CD4-positive, alpha-beta T cell (primary cell): ENCODE measurements around the gene C12orf76. TPM values are rescaled to one million over a fixed set of nuclear protein-coding genes. Genes with fewer than 3 reads are reported as not detected.
"Not testable (repeated sequence)": the region's sequence is repeated elsewhere in the genome, so short reads cannot be mapped to it uniquely, and the experiment has no call there.

ENCODE experiments used
- ATAC-seq: fragments of 200-7000 bp; cut with Tn5 transposase; one replicate; pipeline ENCODE4 v1.10.0; 2022; ENCODE audit warnings: mild to moderate bottlenecking; ENCODE audit not compliant: poor library complexity
- CTCF ChIA-PET: fragments of 350-600 bp; sonication (Branson Sonifier 250); formaldehyde crosslinking; loops from one replicate; lab custom pipeline; 2021; ENCODE audit warnings: antibody characterized with exemption, inconsistent platforms; lab: Charles Lee
- POLR2A ChIA-PET: fragments of 350-600 bp; sonication (Branson Sonifier 250); formaldehyde crosslinking; loops from one replicate; lab custom pipeline; 2021; ENCODE audit warnings: antibody characterized with exemption, inconsistent platforms; lab: Charles Lee
- DNase-seq, 14 experiments: peaks; one replicate each; pipeline ENCODE4 v3.0.0-alpha.2; 2013 to 2020; ENCODE audit warnings: mixed read lengths in 2 of 14
- H3K27ac ChIP-seq, 2 donors: one replicate each; pipeline versions ENCODE4 v1.5.1 to v1.7.0; 2013; ENCODE audit warnings: low read length in 2 of 2, low read depth in 1 of 2, mild to moderate bottlenecking in 1 of 2
- H3K27me3 ChIP-seq, 2 experiments: 1 replicate in 1 of 2; 2 replicates in 1 of 2; pipeline versions ENCODE4 v1.6.1 to v1.7.0; 2013; ENCODE audit warnings: low read length in 2 of 2, control low read depth in 1 of 2, mild to moderate bottlenecking in 1 of 2, moderate library complexity in 1 of 2; ENCODE audit not compliant: insufficient read depth in 2 of 2, control insufficient read depth in 1 of 2
- H3K36me3 ChIP-seq: one replicate; pipeline ENCODE4 v1.6.1; 2013; ENCODE audit warnings: low read length, control low read depth; ENCODE audit not compliant: insufficient read depth
- H3K4me1 ChIP-seq: one replicate; pipeline ENCODE4 v1.6.1; 2013; ENCODE audit warnings: low read length, control low read depth; ENCODE audit not compliant: insufficient read depth
- H3K4me3 ChIP-seq: one replicate; pipeline ENCODE4 v1.5.1; 2013; ENCODE audit warnings: mild to moderate bottlenecking, low read length, moderate library complexity
- H3K9me3 ChIP-seq, 2 experiments: 1 replicate in 1 of 2; 2 replicates in 1 of 2; pipeline versions ENCODE4 v1.6.1 to v1.7.0; 2013; ENCODE audit warnings: low read length in 2 of 2, mild to moderate bottlenecking in 2 of 2, control low read depth in 1 of 2, moderate library complexity in 1 of 2; ENCODE audit not compliant: control insufficient read depth in 1 of 2, insufficient read depth in 1 of 2
- H3K27ac Mint-ChIP-seq: one replicate; pipeline ENCODE4 v1.8.0; 2020; ENCODE audit warnings: mixed read lengths
- H3K27me3 Mint-ChIP-seq: one replicate; pipeline ENCODE4 v1.8.0; 2021; ENCODE audit warnings: mixed read lengths
- H3K36me3 Mint-ChIP-seq: one replicate; pipeline ENCODE4 v1.8.0; 2021; ENCODE audit warnings: low read depth, mixed read lengths
- H3K4me1 Mint-ChIP-seq: one replicate; pipeline ENCODE4 v1.8.0; 2021; ENCODE audit warnings: low read depth, mixed read lengths
- H3K4me3 Mint-ChIP-seq: one replicate; pipeline ENCODE4 v1.8.0; 2020; ENCODE audit warnings: mild to moderate bottlenecking, mixed read lengths
- H3K9me3 Mint-ChIP-seq: one replicate; pipeline ENCODE4 v1.8.0; 2020; ENCODE audit warnings: mixed read lengths
- CTCF ChIP-seq: fragments of 200-600 bp; IDR thresholded peaks from one replicate; pipeline ENCODE4 v1.8.0; 2022; ENCODE audit warnings: antibody characterized with exemption, mild to moderate bottlenecking
- intact Hi-C, 2 experiments: fragments of 100-400 bp; cut with DNase I in 1 of 2; cut with micrococcal nuclease in 1 of 2; formaldehyde crosslinking; loops; one replicate each; pipeline versions ENCODE4 v1.15.1 to v1.9.0; 2023 to 2025; cut with DNase I, micrococcal nuclease
- total RNA-seq, 174 experiments: library from RNA in 2 of 174; stranded (reverse) in 2 of 174; gene quantifications; one replicate each; pipeline ENCODE4 v1.2.3 and lab custom pipeline; 2021 to 2026

The C12orf76 gene
- total RNA-seq, 2 experiments from 2014 or later: 9.8 to 12.6 TPM

- DNase-seq: no peak
- no peaks in the 10 kb centered on the region for H3K36me3 ChIP-seq
- ChIA-PET CTCF (no interaction called here), POLR2A (interaction anchor here (1.9 kb wide), 1 partner anchor 12 kb away, joined by 7 read pairs; no protein-coding TSS in a partner anchor)
- no peaks in the 10 kb centered on the region for H3K9me3 ChIP-seq
- H3K4me3 ChIP-seq: no peak overlapping the region
- H3K4me3 Mint-ChIP-seq: no peak overlapping the region
- H3K27ac Mint-ChIP-seq: no peak overlapping the region
- intact Hi-C loops: no loop called here
- no peak for TF ChIP-seq CTCF
- no peaks in the 10 kb centered on the region for H3K9me3 Mint-ChIP-seq
- no peak overlapping the region for H3K27ac ChIP-seq
- no peaks in the 10 kb centered on the region for H3K4me1 Mint-ChIP-seq
- H3K27me3 Mint-ChIP-seq: peaks cover 44% of the 10 kb centered on the region
- no peak for ATAC-seq
- no peaks in the 10 kb centered on the region for H3K27me3 ChIP-seq
- H3K36me3 Mint-ChIP-seq: no peaks in the 10 kb centered on the region
- no peaks in the 10 kb centered on the region for H3K4me1 ChIP-seq
These were observed 42.9 kb upstream of the C12orf76 start for GRCh38 chr12:110091136-110091711.

- no peak overlapping the region for H3K4me3 Mint-ChIP-seq
- ATAC-seq (no peak), DNase-seq (no peak)
- TF ChIP-seq CTCF: no peak
- POLR2A ChIA-PET: interaction anchor here (0.9 to 1.9 kb wide), 2 partner anchors 11 to 17 kb away, joined by 4 to 7 read pairs; no protein-coding TSS in a partner anchor
- peaks cover 51% of the 10 kb centered on the region for H3K27me3 Mint-ChIP-seq
- Histone ChIP-seq H3K4me1 (no peaks in the 10 kb centered on the region), H3K36me3 (no peaks in the 10 kb centered on the region), H3K9me3 (no peaks in the 10 kb centered on the region), H3K4me3 (no peak overlapping the region), H3K27ac (no peak overlapping the region), H3K27me3 (no peaks in the 10 kb centered on the region)
- no peaks in the 10 kb centered on the region for H3K4me1 Mint-ChIP-seq
- H3K9me3 Mint-ChIP-seq: no peaks in the 10 kb centered on the region
- CTCF ChIA-PET: no interaction called here
- no peak overlapping the region for H3K27ac Mint-ChIP-seq
- no peaks in the 10 kb centered on the region for H3K36me3 Mint-ChIP-seq
- intact Hi-C loops: no loop called here
These were observed 42.2 kb upstream of the C12orf76 start for GRCh38 chr12:110090266-110091135.

GRCh38 chr12:110088936-110089335 lies 40.6 kb upstream of the C12orf76 start:
- no peaks in the 10 kb centered on the region for H3K36me3 Mint-ChIP-seq
- no peak overlapping the region for H3K4me3 ChIP-seq
- DNase-seq: peak in 2 of 14 experiments; percentile 23 to 34
- H3K4me1 ChIP-seq: no peaks in the 10 kb centered on the region
- no peaks in the 10 kb centered on the region for H3K4me1 Mint-ChIP-seq
- peaks cover 41% of the 10 kb centered on the region for H3K27me3 Mint-ChIP-seq
- H3K4me3 Mint-ChIP-seq: no peak overlapping the region
- H3K27ac Mint-ChIP-seq: no peak overlapping the region
- H3K9me3 Mint-ChIP-seq: no peaks in the 10 kb centered on the region
- ChIA-PET POLR2A (no interaction called here), CTCF (no interaction called here)
- no peaks in the 10 kb centered on the region for H3K27me3 ChIP-seq
- H3K27ac ChIP-seq: no peak overlapping the region
- TF ChIP-seq CTCF: no peak
- no peaks in the 10 kb centered on the region for H3K9me3 ChIP-seq
- ATAC-seq: no peak
- no peaks in the 10 kb centered on the region for H3K36me3 ChIP-seq
- intact Hi-C loops: no loop called here

GRCh38 chr12:110088216-110088615 lies 39.9 kb upstream of the C12orf76 start:
- H3K27ac ChIP-seq, H3K4me3 Mint-ChIP-seq, CTCF ChIA-PET, H3K9me3 ChIP-seq, H3K27ac Mint-ChIP-seq, H3K4me1 ChIP-seq, intact Hi-C loops, ATAC-seq, DNase-seq, H3K36me3 ChIP-seq, H3K4me1 Mint-ChIP-seq, H3K9me3 Mint-ChIP-seq, H3K27me3 ChIP-seq, POLR2A ChIA-PET, H3K36me3 Mint-ChIP-seq, H3K4me3 ChIP-seq: not testable (repeated sequence)
- peaks cover 36% of the 10 kb centered on the region for H3K27me3 Mint-ChIP-seq
